ENCODE measurements around the gene ADGRF1. TPM values are rescaled to one million over a fixed set of nuclear protein-coding genes. Genes with fewer than 3 reads are reported as not detected.

ADGRF1 gene
- polyA plus RNA-seq, 2 of the 4 experiments (the other 2 are of a cell fraction): 0.01 TPM; not detected in 1

GRCh38 chr6:47034421-47034820 lies 7.7 kb downstream of the ADGRF1 start (continued):
- TF ChIP-seq TFCP2L1 (CRISPR knock-in tag; IDR thresholded peaks at IDR 0.05): no peak
- no peak for TF ChIP-seq POLR2AphosphoS2 (conservative IDR thresholded peaks at IDR 0.05; ENCODE audit: low read length)

GRCh38 chr6:47032974-47033765 lies 9.0 kb downstream of the ADGRF1 start:
- CTCF ChIA-PET: interaction anchor here (0.7 to 2.0 kb wide), 4 partner anchors 10 to 174 kb away, joined by 3 to 5 read pairs (median 3); no protein-coding TSS in a partner anchor
- no peak overlapping the region for H3K4me3 ChIP-seq

GRCh38 chr6:47031656-47032055 lies 10.5 kb downstream of the ADGRF1 start:
- H3K4me1 ChIP-seq: no peaks in the 10 kb centered on the region
- H3K4me3 ChIP-seq: no peak overlapping the region
- H3K27ac ChIP-seq: no peak overlapping the region
- WGBS (ENCODE audit: missing lambda C conversion rate): 73% methylated on average over 3 of the region's 3 CpGs
- H3K4me2 ChIP-seq: no peak overlapping the region
- CTCF ChIA-PET: interaction anchor here (0.6 to 1.6 kb wide), 5 partner anchors 9 to 349 kb away, joined by 3 to 4 read pairs (median 3); no protein-coding TSS in a partner anchor
- no peaks in the 10 kb centered on the region for H3K9me3 ChIP-seq
- ATAC-seq (no peak), FAIRE-seq (no peak), DNase-seq (ENCODE audit: low read depth in 1 of 2, low spot score in 1 of 2) (no peak)
- POLR2A ChIA-PET: no interaction called here
- TF ChIP-seq RNF2 (IDR thresholded peaks at IDR 0.05; ENCODE audit: borderline replicate concordance, low read depth) (no peak), BHLHE40 (IDR thresholded peaks at IDR 0.05; ENCODE audit: low read depth, low read length) (no peak), HMGXB4 (CRISPR knock-in tag; IDR thresholded peaks at IDR 0.05; ENCODE audit: borderline replicate concordance) (no peak), JUN (IDR thresholded peaks at IDR 0.05) (no peak), FOSL2 (IDR thresholded peaks at IDR 0.05) (no peak), FOSL2 (CRISPR knock-in tag; IDR thresholded peaks at IDR 0.05) (no peak), MAZ (IDR thresholded peaks at IDR 0.05; ENCODE audit: borderline replicate concordance, low read depth, low read length) (no peak), MAX (IDR thresholded peaks at IDR 0.05) (no peak), HOXB13 (CRISPR knock-in tag; IDR thresholded peaks at IDR 0.05; ENCODE audit: low read depth) (no peak), FOSB (CRISPR knock-in tag; IDR thresholded peaks at IDR 0.05) (no peak), KDM1A (IDR thresholded peaks at IDR 0.05; ENCODE audit: low read depth) (no peak), REST (IDR thresholded peaks at IDR 0.05) (no peak)

More at GRCh38 chr6:47032974-47033765, 9.0 kb downstream of the ADGRF1 start:
- ATAC-seq (no peak), FAIRE-seq (no peak), DNase-seq (ENCODE audit: low read depth in 1 of 2, low spot score in 1 of 2) (no peak)
- TF ChIP-seq ZSCAN20 (CRISPR knock-in tag; IDR thresholded peaks at IDR 0.05): no peak
- TF ChIP-seq HMGXB4 (CRISPR knock-in tag; IDR thresholded peaks at IDR 0.05; ENCODE audit: borderline replicate concordance): no peak
- no peak for TF ChIP-seq HES2 (IDR thresholded peaks at IDR 0.05)
- POLR2A ChIA-PET: no interaction called here
- Histone ChIP-seq H3K4me2 (no peak overlapping the region), H3K4me1 (no peaks in the 10 kb centered on the region), H3K27ac (no peak overlapping the region), H3K9me3 (no peaks in the 10 kb centered on the region)
- WGBS (ENCODE audit: missing lambda C conversion rate): 84% methylated on average over 12 of the region's 12 CpGs

All from A549 (cell line).